ENCODE data around the gene C10orf143.
"Not testable (repeated sequence)": the region's sequence is repeated elsewhere in the genome, so short reads cannot be mapped to it uniquely, and the experiment has no call there.

C10orf143 gene

DNA sequence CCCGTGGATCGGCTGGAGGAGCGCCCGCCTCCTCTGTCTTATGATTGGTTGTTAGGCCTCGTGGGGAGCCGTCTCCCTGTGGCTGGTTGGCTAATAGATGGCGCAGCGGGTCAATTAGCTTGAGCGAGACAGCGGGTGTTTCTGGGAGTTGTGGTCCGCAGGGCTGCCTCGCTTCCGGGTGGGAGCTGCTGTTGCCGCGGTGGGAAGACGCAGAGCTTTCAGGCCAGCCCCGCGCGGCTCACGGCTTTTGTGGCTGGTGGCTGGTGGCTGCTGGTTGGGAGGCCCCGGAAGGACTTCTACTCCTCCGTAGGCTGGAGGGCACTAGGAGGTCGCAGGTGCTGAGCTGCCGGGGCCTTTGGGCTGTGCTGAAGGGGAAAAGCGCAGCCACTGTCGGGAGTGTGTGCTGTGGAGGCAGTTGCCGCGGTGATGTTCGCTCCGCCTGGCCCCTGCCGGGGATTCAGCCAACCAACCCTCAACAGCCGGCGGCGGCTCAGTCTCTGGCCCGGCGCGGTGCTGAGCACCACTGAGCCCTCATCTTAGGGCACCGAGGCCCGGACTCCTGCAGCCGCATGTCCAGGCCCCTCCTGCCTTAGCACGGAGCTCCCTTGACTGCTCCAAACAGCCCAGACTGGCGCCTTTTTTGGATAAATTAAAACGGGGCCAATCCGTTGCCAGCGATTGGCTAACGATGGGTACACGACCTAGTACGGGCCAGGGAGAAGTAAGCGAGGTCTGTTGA is 652 bp upstream of the C10orf143 start:
- DNase-seq: peak; percentile 85

DNA sequence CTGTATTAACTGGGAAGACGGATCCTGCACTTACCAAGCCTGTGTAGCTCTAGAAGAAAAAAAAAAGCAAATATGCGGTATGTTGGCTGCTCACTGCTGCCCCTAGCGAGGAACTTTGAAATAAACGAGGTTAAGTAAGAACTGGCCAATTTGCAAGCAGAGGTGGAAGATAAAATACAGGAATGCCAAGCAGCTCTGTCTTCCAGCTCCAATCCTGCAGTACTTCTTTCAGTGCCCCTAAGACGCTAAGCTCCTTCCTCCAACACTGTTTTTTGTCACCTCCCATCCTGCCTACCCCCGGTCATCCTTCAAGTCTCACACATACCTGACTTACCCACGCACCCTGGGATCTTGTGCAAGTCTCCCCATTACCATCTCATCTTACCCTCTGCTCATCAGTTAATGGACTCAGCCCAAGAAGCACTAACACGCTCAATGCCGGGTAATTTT is 809 bp downstream of the C10orf143 start:
- DNase-seq: peak; percentile 4

DNA sequence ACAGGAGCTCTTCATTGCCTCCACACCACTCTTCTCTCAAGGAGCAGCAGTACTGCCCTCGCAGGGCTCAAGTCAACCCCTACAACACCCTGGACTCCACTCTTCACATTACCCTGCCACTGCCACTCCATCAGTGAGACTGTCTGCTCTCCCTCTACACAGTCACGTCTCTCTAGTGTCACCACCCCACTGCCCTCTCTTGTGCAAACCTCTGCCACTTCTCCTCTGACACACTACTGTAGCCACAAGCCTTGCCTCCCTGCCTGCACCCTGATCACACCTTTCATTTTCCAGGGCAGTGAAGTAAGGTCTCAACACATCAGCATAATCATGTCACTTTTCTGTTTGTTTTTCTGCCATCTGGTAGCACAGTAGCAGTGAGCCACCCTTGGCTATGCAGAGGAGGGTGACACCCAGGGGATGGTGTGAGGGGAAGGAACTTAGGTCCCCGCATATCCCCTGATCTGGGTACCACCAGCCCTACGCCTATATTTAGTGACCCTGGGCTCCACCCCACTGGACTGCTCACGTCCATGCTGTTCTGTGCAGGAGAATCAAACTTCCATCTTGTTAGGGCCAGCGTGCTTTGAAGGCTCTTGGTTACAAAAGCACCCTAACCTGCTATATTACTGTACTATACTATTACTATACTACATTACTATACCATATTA is 1.6 kb downstream of the C10orf143 start:
- no peak for DNase-seq

DNA sequence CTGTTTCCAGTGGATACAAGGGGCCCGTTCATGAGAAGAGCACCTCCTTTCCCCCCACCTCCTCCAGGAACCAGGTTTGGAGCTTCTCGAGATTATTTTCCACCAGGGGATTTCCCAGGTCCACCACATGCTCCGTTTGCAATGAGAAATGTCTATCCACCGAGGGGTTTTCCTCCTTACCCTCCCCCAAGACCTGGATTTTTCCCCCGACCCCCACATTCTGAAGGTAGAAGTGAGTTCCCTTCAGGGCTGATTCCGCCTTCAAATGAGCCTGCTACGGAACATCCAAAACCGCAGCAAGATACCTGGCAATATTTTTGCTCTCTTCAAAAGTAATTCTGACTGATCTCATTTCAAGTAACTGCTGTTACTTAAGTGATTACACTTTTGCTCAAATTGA is 2.5 kb downstream of the C10orf143 start:
- not testable (repeated sequence) for DNase-seq

DNA sequence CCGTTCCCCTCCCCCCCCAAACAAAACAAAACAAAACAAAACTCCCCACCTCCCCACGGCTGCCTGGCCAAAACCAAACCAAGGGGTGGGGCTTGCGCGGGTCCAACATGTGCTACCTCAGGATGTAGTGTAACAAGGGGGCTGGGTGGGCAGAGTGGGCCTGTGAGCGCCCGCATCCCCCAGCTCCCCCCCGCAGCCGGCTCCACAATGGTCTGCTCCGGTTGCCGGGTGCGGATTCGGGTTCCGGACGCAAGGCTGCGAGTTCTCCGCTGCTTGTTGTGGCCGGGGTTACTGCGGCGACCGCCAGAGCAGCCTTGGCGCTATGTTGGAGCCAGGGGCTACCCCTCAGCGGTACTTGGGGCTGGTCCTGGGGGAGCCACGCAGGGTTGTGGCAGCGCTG is 4.9 kb downstream of the C10orf143 start:
- no peak for DNase-seq

DNA sequence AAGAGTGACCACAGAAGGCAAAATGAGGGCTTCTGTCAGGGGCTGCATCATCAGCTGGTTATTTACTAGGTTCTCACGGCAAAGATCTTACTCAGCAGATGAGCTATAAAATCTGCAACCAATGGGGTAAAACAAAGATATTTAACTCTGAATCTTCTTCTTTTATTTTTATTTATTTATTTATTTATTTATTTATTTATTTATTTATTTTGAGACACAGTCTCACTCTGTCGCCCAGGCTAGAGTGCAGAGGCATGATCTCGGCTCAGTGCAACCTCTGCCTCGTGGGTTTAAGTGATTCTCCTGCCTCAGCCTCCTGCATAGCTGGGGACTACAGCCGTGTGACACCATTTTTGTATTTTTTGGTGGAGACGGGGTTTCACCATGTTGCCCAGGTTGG is 11.3 kb downstream of the C10orf143 start:
- no peak for DNase-seq

DNA sequence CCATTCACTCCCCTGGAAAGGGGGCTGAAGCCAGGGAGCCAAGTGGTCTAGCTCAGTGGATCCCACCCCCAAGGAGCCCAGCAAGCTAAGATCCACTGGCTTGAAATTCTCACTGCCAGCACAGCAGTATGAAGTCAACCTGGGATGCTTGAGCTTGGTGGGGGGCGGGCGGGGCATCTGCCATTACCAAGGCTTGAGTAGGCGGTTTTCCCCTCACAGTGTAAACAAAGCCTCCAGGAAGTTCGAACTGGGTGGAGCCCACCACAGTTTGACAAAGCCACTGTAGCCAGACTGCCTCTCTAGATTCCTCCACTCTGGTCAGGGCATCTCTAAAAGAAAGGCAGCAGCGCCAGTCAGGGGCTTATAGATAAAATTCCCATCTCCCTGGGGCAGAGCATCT is 20.1 kb downstream of the C10orf143 start:
- not testable (repeated sequence) for DNase-seq

DNA sequence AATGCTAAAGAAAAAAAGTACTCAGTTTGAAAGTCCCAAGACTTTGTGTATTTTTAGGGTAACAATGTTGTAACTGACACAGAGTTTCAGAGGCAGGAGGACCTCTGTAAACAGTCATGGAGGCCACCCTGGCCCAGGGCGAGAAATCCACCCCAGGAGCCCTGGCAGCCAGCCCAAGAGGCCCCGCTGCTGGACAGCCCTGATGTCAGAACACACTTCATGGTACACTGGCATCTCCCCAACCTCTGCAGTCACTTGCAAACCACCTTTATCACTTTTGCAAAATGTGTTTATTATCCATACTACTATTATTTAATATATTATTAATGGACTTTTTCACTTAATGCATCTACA is 30.2 kb downstream of the C10orf143 start:
- DNase-seq: no peak

DNA sequence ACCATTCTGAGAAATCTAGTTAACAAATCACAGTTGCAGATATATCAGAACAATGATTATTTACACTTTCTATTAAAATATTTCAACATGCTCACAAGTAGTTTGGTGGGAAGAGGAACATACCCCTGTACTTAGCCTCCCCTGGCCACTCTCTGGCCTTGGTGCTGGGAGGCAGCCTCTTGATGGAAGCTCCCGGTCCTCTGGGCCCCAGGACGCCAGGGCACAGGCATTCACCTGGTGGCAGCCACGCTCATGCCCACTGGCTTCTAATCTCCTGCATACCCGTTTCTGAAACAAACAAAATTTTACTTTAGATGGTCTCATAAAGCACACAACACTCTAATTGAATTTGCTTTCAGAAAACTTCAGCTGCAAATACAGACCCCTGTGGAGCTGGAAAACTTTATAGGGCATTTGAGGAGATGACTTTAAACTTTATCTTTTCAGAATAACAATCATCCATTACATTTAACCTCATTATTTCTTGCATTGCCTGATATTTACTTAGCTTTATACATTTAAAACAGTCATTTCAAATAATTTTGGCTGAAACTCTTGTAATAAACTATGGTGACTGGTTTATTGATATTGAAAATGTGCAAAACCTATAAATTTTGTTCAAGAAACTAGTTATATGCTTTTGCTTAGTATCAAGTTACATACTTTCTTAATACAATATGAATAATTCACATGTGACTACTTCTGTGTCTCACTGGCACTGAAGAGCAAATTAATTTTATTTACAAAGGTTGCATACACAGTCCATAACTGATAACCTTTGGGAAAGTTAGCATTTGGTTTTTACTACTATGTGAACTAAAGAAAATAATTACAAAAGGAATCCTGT is 30.8 kb downstream of the C10orf143 start:
- no peak for DNase-seq

DNA sequence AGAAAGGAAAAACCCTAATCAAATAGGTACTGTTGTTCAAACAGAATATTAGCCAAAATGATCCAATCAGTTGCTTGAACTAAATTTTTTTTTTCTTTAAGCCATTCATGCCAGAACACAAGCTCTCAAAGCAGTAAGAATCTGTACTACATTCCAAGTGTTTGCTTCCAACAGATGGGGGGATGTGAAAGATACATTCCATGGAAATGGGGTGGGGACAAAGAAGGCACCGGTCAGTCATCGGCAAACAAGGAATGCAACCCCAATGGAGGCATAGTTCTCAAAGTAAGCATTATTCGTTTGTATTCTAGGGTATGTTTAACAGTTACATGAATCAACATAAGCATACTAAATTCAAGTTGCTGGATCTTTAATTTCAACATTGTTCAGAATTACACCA is 32.5 kb downstream of the C10orf143 start:
- DNase-seq: no peak

DNA sequence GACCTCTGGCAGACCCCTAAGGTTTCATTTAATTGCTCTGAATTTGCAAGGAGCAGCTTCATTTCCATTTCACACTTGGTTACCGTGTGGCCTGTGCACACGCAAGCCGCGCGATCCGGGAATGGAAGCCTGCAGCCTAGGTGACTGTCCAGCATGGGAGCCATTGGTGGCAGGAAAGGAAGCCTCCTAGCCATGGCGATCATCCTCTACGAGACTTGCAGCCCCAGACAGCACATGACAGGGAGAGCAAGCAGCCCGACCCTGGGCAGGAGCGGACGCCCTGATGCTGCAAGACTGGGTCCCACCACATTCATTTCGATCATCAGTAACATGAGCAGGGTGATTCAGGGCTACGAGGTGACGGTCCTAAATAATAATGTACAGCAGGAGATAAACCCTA is 33.9 kb downstream of the C10orf143 start:
- DNase-seq: no peak

DNA sequence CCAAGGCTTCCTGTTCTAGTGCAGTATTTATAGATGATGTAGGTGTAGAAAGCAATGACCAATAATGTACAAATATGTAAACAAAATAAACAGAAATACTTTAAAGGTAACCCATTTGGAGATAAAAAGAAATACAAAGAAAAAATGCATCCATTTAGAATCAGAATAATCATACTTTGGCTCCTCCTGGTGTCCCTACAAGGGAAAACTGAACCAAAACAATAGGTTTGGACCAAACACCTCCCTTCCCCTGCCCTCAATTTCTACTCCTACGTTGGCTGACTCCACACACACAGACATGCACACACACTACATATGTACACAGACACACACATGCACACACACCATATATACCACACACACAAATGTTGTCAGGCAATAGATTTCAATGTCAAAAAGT is 36.0 kb downstream of the C10orf143 start:
- DNase-seq: no peak

DNA sequence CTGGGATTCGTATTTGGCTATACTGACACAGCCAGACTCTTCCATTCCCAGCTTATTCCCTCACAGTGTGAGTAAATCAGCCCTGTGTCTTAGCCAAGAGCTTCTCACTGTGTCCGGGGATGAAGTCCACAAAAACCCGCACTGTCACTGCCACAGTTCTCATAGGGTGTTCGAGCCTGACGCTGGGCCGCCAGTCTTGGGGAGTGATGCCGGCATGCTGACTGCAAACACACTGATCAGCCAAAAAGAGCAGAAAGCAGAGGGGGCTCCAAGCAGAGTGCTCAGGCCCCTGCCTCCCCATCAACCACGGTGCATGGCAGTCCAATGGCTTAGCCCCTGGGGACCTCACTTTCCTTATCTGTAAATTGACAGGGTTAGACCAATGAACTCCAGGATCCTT is 36.7 kb downstream of the C10orf143 start:
- no peak for DNase-seq

DNA sequence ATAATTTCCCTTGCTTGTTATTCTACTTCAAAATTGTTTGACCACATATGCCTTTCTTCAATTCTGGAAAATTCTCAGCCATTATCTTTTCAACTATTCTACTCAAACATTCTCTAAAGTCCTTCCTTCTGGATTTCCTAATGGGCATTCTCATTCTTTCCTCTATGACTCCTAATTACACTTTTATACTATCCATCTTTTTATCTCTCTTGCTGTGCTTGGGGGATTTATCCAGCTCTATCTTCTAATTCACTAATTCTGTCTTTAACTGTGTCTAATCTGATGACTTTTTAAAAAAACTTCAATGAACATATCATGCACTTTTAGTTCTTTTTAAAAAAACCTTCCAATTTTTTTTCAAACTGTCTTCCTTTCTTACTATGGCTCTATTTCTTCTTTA is 38.4 kb downstream of the C10orf143 start:
- DNase-seq: no peak

DNA sequence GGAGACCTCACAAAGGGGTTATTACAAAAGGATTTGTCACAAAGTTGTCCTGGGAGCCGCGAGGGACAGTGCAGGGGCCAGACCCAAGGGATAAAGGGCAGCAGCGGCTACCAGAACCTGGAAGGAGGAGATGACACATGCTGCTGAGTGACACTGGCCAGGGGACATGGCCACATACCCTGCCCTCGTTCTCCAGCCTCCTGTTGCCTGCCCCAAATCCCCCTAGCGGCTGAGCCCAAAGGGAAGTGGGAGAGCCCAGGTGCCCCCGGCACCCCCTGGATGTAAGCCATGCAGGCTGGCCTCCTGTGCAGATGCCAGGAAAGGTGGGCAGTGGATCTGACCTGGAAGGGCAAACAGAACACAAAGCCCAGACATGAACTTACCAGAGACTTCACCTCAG is 42.7 kb downstream of the C10orf143 start:
- no peak for DNase-seq

DNA sequence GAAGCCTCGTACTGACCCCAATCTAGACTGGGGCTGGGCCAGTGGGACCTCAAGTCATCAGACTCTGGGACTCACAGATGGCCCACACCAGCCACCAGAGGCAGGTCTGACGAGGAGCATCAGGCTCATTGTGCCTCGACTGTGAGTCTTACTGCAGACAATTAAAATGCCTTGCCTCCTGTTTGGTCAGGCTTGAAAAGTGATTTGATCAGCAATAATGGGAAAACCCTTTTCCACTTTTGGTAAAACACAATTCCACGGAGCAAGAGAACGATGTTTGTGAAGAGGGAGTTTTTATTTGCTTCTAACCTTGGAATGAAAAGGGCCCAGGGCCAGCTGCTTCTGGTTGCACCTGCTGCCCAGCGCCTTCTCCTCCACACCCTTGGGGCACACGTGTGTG is 43.9 kb downstream of the C10orf143 start:
- no peak for DNase-seq

DNA sequence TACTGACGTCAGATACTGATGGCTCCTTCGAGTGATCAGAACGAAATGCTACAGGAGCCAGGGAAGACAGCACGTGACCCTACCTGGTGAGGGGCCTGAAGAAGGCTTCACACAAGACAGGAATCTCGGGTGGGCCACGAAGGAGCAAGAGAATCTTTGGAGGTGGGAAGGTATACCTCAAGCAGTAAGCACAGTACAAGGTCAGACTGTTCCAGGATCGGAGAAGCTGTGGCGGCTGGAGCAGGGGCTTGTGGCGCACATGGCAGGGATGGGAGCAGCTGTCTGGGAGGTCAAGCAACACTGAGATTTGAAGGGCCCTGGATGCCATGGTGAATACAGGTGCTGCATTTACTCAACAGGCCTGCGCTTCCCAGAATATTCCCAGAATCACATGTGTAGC is 45.4 kb downstream of the C10orf143 start:
- DNase-seq: no peak

DNA sequence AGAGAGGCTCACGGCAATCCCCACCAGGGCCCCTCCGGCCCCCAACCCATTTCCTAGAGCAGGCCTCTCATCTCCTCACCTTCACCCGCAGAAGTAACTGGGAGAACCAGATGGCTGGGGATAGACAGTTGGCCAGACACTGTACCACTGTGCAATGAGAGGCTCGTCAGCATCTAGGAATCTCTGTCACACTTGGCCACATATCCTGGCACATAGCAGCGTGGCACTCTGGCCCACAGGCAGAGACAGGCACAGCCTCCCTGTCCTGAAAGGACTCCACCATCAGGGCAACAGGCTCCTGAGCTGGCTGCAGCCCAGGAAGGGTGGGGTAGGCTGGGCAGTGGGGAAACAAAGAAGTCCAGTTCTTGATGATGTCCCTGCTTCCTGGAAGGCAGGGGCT is 45.8 kb downstream of the C10orf143 start:
- DNase-seq: no peak

DNA sequence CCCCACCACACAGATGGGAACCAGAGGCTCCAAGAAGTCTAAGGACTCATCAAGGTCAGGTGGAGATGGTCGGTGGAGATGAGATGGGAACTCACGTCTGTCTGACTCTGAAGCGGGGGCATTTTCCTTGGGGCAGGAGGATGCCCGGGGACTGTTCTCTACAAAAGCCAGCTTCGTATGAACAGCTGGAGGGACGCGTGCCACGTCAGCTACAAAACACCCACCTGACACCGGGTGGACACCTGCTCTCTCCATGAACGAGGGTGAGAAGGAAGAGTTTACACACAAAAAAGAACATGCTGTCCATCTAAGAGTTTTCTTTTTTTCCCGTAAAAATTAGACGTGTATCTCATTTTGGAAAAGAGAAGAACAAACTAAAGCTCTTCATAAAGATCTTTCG is 47.7 kb downstream of the C10orf143 start:
- no peak for DNase-seq

DNA sequence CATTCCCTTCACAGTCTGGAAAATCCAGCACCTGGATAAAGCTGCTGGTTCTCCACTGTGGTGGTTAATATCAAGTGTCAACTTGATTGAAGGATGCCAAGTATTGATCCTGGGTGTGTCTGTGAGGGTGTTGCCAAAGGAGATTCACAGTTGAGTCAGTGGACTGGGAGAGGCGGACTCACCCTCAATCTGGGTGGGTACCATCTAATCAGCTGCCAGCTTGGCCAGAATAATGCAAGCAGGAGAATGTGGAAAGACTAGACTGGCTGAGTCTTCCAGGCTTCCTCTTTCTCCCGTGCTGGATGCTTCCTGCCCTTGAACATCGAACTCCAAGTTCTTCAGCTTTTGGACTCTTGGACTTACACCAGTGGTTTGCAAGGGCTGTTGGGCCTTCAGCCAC is 48.4 kb downstream of the C10orf143 start:
- DNase-seq: no peak

DNA sequence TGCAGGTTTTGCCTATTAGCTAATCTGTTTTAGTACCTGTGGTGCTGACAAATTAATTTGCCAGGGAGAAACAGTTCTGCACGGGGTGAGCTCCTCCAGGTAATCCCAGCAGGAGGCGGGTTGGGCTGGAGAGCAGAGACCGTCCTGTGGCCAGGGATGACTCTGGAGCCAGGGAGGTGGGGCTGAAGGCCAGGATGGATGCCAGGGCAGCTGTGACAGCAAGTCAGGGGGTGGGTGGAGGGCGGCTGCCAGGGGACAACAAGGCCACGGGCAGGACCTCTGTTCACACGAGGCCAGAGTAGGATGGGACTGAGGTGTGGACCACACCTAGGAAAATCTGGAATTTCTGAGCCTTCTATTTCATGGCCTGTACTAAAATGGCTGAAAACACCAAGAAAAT is 48.9 kb downstream of the C10orf143 start:
- DNase-seq: no peak

DNA sequence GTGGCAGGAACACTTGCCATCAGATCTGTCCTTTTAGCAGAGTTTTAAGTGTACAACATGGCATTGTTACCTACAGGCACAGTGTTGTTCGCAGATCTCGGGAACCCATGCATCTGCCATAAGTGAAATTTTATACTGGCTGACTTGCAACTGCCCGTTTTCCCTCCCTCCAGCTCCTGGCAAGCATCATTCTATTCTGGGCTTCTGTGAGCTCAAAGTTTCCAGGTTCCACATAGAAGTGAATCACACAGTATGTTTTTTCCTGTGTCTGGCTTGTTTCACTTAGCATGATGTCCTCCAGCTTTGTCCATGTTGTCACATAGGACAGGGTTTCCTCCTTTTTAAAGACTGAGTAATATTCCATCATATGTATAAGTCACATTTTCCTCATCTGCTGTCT is 56.6 kb downstream of the C10orf143 start:
- DNase-seq: no peak

DNA sequence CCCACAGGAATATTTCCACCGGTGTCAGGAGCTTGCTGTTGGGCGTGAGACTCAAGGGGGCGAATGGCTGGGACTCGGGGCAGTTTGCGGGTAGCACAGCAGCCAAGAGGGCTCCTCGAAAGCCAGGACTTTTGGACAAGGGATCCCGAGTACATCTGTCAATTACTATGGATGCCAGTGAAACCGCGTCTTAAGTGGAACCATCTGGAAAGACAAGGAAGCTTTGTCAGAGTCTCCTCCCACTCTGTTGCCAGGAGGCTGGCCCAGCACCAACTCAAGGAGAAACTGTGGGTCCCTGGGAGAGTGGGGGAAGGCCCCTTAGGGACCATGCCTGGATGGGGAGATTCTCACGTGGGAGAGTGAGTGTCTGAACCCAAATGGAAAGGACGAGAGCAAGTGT is 57.1 kb downstream of the C10orf143 start:
- no peak for DNase-seq

DNA sequence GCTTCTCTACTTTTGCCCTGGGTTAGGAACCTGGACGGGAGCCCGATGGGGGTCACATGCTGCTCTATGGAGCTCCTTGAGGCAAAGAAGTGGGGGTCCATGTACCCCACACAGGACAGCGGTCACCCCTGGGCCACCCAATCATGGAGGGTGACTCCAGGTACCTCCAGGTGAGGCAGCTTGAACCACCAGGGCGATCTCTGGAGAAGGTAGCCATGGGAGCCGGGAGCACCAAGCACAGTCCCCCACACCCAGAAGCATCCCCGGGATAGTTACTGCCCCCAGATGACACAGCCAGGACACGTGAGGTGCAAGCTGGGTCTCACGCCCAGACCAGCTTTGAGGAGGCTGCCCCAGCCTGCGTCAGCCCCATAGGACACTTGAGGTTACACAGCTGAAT is 58.4 kb downstream of the C10orf143 start:
- no peak for DNase-seq

All from NCI-H2171 (cell line).